GM23338 (cell line): ENCODE data around the gene NOTCH3. TPM values are rescaled to one million over a fixed set of nuclear protein-coding genes. Genes with fewer than 3 reads are reported as not detected.

Source experiments
- ATAC-seq: fragments of 200-7000 bp; cut with Tn5 transposase; 3 replicates; pipeline ENCODE4 v1.9.1; 2020
- DNase-seq: peaks from one replicate; pipeline ENCODE4 v3.0.0-alpha.2; 2015; ENCODE audit warnings: low spot score
- H2AFZ ChIP-seq: fragments of 200-600 bp; sonication (generic); 2 replicates; pipeline ENCODE4 v1.8.0; 2016; ENCODE audit warnings: antibody characterized with exemption, mild to moderate bottlenecking, moderate library complexity
- H3F3A ChIP-seq: fragments of 200-600 bp; sonication (generic); replicated peaks from 2 replicates; pipeline ENCODE4 v1.8.0; 2017; ENCODE audit warnings: antibody characterized with exemption, mixed run types, low read depth
- H3K27ac ChIP-seq: fragments of 200-600 bp; sonication (generic); 2 replicates; pipeline ENCODE4 v1.6.1; 2016; ENCODE audit warnings: low read depth
- H3K27me3 ChIP-seq: fragments of 200-600 bp; sonication (generic); 2 replicates; pipeline ENCODE4 v1.8.0; 2016; ENCODE audit warnings: mild to moderate bottlenecking, mixed run types, moderate library complexity; ENCODE audit not compliant: insufficient read depth
- H3K36me3 ChIP-seq: fragments of 200-600 bp; sonication (generic); 2 replicates; pipeline ENCODE4 v1.8.0; 2016; ENCODE audit warnings: mild to moderate bottlenecking; ENCODE audit not compliant: insufficient read depth
- H3K4me1 ChIP-seq: fragments of 200-600 bp; sonication (generic); 2 replicates; pipeline ENCODE4 v1.8.0; 2016; ENCODE audit warnings: mild to moderate bottlenecking, moderate library complexity; ENCODE audit not compliant: insufficient read depth
- H3K4me2 ChIP-seq: fragments of 200-600 bp; sonication (generic); 2 replicates; pipeline ENCODE4 v1.7.1; 2017; ENCODE audit warnings: mixed run types
- H3K4me3 ChIP-seq: fragments of 200-600 bp; sonication (generic); 2 replicates; pipeline ENCODE4 v1.6.1; 2016; ENCODE audit warnings: mixed run types
- H3K79me2 ChIP-seq: fragments of 200-600 bp; sonication (generic); replicated peaks from 2 replicates; pipeline ENCODE4 v1.8.0; 2017; ENCODE audit warnings: mild to moderate bottlenecking; ENCODE audit not compliant: insufficient read depth
- H3K9me2 ChIP-seq: fragments of 200-600 bp; sonication (generic); 2 replicates; pipeline ENCODE4 v1.8.0; 2017; ENCODE audit not compliant: insufficient read depth
- H4K20me1 ChIP-seq: fragments of 200-600 bp; sonication (generic); replicated peaks from 2 replicates; pipeline ENCODE4 v1.8.0; 2017; ENCODE audit warnings: mild to moderate bottlenecking; ENCODE audit not compliant: insufficient read depth
- H3K27ac Mint-ChIP-seq: 2 replicates; pipeline ENCODE4 v1.8.0; 2020; ENCODE audit warnings: inconsistent platforms, mild to moderate bottlenecking, moderate library complexity, mixed read lengths
- H3K27me3 Mint-ChIP-seq: 3 replicates; pipeline ENCODE4 v1.8.0; 2022; ENCODE audit warnings: low read depth, mild to moderate bottlenecking, moderate library complexity, mixed read lengths, inconsistent platforms; ENCODE audit not compliant: insufficient read depth, poor library complexity
- H3K36me3 Mint-ChIP-seq: 3 replicates; pipeline ENCODE4 v1.8.0; 2021; ENCODE audit warnings: low read depth, mild to moderate bottlenecking, inconsistent platforms, moderate library complexity, mixed read lengths
- H3K4me1 Mint-ChIP-seq: 3 replicates; pipeline ENCODE4 v1.8.0; 2020; ENCODE audit warnings: mild to moderate bottlenecking, inconsistent platforms, mixed read lengths
- H3K4me3 Mint-ChIP-seq: 3 replicates; pipeline ENCODE4 v1.8.0; 2021; ENCODE audit warnings: moderate library complexity, mild to moderate bottlenecking, inconsistent platforms, mixed read lengths
- H3K9me3 Mint-ChIP-seq: 3 replicates; pipeline ENCODE4 v1.8.0; 2020; ENCODE audit warnings: moderate library complexity, mild to moderate bottlenecking, inconsistent platforms, mixed read lengths
- CREB1 ChIP-seq: fragments of 250-450 bp; sonication (Bioruptor Pico); IDR thresholded peaks from 2 replicates; pipeline ENCODE4 v1.5.0; 2020; ENCODE audit warnings: low read depth, mild to moderate bottlenecking, moderate library complexity
- EZH2phosphoT487 ChIP-seq: fragments of 200-600 bp; sonication (generic); IDR thresholded peaks from one replicate; pipeline ENCODE4 v1.8.1; 2018; ENCODE audit warnings: antibody characterized with exemption; ENCODE audit not compliant: unreplicated experiment
- NANOG ChIP-seq: IDR thresholded peaks from 2 replicates; pipeline ENCODE4 v1.6.1; 2016; ENCODE audit warnings: antibody characterized with exemption, borderline replicate concordance
- STAT1 ChIP-seq: IDR thresholded peaks from one replicate; pipeline ENCODE4 v1.6.1; 2016; ENCODE audit warnings: antibody characterized with exemption; ENCODE audit not compliant: unreplicated experiment
- ZNF114 ChIP-seq: fragments of 250-450 bp; sonication (Bioruptor Pico); IDR thresholded peaks from 2 replicates; pipeline ENCODE4 v1.5.0; 2020; ENCODE audit warnings: mild to moderate bottlenecking, moderate library complexity
- ZNF331 ChIP-seq: fragments of 250-450 bp; sonication (Bioruptor Pico); IDR thresholded peaks from 2 replicates; pipeline ENCODE4 v1.5.0; 2020; ENCODE audit warnings: low read depth, mild to moderate bottlenecking, moderate library complexity
- polyA plus RNA-seq: library from polyadenylated mRNA; unstranded; fragments of >200 nt; fragmentation: Nextera tagmentation; extraction: Ambion mirVana; gene quantifications from 2 replicates; pipeline ENCODE4 v1.2.1, GENCODE V29; 2016
- total RNA-seq: library from RNA; depleted of rRNA; stranded (reverse); fragments of >200 nt; shearing (Covaris generic); gene quantifications from 2 replicates; pipeline ENCODE4 v1.2.3, GENCODE V29; 2014
- TF ChIP-seq, protein P1 (sequence below), 2 experiments: fragments of 200-600 bp in 1 of 2; sonication (generic) in 1 of 2; conservative IDR thresholded peaks; 2 replicates each; pipeline versions ENCODE4 v1.5.1 to v1.6.1; 2016 to 2017; ENCODE audit warnings: antibody characterized with exemption in 2 of 2, low read depth in 2 of 2, mild to moderate bottlenecking in 2 of 2, moderate library complexity in 1 of 2
- TF ChIP-seq, protein P2 (sequence below): IDR thresholded peaks from one replicate; pipeline ENCODE4 v1.6.1; 2018; ENCODE audit warnings: antibody characterized with exemption; ENCODE audit not compliant: unreplicated experiment

NOTCH3 gene
- total and polyA plus RNA-seq, 2 experiments from 2014 or later = 24.3 to 172 TPM

DNA sequence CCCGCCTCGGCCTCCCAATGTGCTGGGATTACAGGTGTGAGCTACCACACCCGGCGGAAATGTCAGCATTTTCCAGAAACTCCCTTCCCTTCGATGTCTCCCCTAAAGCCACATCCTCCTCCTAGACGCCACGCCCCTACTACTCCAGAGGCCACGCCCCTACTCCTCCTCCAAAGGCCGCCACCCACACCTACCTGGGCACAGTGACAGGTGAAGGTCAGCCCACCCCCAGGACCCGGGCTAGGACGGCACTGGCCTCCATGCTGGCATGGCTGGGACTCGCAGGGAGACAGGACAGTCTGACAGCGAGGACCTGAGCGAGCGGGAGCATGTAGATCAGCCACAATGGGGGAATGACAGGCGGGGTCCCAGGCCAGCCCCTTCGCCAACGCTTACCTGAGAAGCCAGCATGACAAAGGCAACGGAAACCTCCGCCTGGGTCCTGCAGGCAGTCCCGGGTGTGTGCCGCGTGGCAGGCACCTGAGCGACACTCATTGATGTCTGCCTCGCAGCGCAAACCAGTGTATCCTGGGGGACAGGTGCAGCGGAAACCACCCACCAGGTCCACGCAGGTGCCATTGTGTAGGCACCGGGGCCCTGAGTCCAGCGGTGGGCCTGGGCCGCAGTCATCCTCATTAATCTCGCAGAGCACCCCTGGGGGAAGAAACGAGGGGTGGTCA, 22.0 kb downstream of the NOTCH3 start (continued):
- TF ChIP-seq, protein P1, sequence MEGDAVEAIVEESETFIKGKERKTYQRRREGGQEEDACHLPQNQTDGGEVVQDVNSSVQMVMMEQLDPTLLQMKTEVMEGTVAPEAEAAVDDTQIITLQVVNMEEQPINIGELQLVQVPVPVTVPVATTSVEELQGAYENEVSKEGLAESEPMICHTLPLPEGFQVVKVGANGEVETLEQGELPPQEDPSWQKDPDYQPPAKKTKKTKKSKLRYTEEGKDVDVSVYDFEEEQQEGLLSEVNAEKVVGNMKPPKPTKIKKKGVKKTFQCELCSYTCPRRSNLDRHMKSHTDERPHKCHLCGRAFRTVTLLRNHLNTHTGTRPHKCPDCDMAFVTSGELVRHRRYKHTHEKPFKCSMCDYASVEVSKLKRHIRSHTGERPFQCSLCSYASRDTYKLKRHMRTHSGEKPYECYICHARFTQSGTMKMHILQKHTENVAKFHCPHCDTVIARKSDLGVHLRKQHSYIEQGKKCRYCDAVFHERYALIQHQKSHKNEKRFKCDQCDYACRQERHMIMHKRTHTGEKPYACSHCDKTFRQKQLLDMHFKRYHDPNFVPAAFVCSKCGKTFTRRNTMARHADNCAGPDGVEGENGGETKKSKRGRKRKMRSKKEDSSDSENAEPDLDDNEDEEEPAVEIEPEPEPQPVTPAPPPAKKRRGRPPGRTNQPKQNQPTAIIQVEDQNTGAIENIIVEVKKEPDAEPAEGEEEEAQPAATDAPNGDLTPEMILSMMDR (conservative IDR thresholded peaks at IDR 0.05; ENCODE audit: low read depth in 2 of 2) = no peak
- TF ChIP-seq NANOG = no peak
- TF ChIP-seq CREB1 = no peak
- TF ChIP-seq EZH2phosphoT487 = no peak
- TF ChIP-seq, protein P2, sequence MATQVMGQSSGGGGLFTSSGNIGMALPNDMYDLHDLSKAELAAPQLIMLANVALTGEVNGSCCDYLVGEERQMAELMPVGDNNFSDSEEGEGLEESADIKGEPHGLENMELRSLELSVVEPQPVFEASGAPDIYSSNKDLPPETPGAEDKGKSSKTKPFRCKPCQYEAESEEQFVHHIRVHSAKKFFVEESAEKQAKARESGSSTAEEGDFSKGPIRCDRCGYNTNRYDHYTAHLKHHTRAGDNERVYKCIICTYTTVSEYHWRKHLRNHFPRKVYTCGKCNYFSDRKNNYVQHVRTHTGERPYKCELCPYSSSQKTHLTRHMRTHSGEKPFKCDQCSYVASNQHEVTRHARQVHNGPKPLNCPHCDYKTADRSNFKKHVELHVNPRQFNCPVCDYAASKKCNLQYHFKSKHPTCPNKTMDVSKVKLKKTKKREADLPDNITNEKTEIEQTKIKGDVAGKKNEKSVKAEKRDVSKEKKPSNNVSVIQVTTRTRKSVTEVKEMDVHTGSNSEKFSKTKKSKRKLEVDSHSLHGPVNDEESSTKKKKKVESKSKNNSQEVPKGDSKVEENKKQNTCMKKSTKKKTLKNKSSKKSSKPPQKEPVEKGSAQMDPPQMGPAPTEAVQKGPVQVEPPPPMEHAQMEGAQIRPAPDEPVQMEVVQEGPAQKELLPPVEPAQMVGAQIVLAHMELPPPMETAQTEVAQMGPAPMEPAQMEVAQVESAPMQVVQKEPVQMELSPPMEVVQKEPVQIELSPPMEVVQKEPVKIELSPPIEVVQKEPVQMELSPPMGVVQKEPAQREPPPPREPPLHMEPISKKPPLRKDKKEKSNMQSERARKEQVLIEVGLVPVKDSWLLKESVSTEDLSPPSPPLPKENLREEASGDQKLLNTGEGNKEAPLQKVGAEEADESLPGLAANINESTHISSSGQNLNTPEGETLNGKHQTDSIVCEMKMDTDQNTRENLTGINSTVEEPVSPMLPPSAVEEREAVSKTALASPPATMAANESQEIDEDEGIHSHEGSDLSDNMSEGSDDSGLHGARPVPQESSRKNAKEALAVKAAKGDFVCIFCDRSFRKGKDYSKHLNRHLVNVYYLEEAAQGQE = no peak
- no peak for TF ChIP-seq ZNF331 (CRISPR knock-in tag)
- no peak for TF ChIP-seq ZNF114 (CRISPR knock-in tag)
- no peak for TF ChIP-seq STAT1

DNA sequence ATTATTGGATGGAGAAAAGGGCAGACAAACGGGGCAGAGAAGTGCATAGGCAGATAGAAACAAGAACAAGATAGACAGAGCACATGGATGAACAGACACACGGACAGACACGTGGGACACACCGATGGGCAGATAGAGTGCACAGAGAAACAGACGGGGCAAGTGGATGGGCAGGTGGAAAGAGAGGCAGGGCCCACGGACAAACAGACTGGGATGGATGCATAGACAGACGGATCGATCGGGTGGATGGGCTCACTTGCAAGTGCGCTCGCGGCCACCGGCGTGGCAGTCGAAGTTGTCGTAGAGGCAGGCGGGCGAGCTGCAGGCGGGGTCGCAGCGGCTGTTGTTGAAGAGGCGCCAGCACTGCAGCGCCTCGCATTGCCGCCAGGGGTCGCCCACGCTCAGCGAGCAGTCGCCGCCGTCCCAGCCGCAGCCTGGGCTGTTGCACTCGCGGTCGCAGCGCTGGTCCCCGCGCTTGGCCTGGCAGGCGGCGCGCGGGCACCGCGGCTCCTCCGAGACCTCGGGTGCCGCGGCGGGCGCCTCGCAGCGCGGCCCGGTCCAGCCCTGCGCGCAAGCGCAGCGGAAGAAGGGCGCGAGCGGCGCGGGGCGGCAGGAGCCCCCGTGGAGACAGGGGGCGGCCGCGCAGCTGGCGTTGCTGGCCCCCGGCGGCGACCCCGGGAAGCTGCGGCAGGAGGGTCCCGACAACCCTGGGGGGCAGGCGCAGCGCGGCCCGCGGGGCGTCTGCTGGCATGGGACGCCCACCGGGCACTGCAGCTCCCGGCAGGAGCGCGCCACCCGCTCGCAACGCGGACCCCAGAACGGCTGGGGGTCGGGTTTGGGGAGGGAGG, 23.3 kb downstream of the NOTCH3 start:
- H3K36me3 Mint-ChIP-seq = peaks cover 64% of the 10 kb centered on the region

More for the DNA sequence above, 23.3 kb downstream of the NOTCH3 start:
- peaks cover 19% of the 10 kb centered on the region for H3K4me1 Mint-ChIP-seq
- Histone ChIP-seq H3F3A (peaks cover 29% of the 10 kb centered on the region), H3K9me2 (no peaks in the 10 kb centered on the region), H3K4me3 (peak overlapping the region; percentile 57), H3K4me2 (peak overlapping the region; percentile 80), H3K79me2 (0 out of 2 replicates have a peak, but pooled peaks cover 3% of the 10 kb centered on the region), H3K27me3 (no peaks in the 10 kb centered on the region), H3K4me1 (no peaks in the 10 kb centered on the region), H3K36me3 (peaks cover 7% of the 10 kb centered on the region; the same call in 1 of the 2 replicates), H2AFZ (no peak overlapping the region), H4K20me1 (peaks cover 14% of the 10 kb centered on the region), H3K27ac (no peak overlapping the region)
- ATAC-seq = peak; percentile 74
- H3K27ac Mint-ChIP-seq = peak overlapping the region; percentile 4; the same call in 1 of the 2 replicates
- peak overlapping the region; percentile 54 for H3K4me3 Mint-ChIP-seq
- no peaks in the 10 kb centered on the region for H3K9me3 Mint-ChIP-seq
- TF ChIP-seq, protein P1 (conservative IDR thresholded peaks at IDR 0.05; ENCODE audit: low read depth in 2 of 2) = peak; percentile 52 to 91
- no peak for TF ChIP-seq ZNF331 (CRISPR knock-in tag)
- peaks cover 8% of the 10 kb centered on the region for H3K27me3 Mint-ChIP-seq
- peak; percentile 92 for DNase-seq
